ENCODE measurements around the gene HMCN2.

Gene HMCN2

DNA sequence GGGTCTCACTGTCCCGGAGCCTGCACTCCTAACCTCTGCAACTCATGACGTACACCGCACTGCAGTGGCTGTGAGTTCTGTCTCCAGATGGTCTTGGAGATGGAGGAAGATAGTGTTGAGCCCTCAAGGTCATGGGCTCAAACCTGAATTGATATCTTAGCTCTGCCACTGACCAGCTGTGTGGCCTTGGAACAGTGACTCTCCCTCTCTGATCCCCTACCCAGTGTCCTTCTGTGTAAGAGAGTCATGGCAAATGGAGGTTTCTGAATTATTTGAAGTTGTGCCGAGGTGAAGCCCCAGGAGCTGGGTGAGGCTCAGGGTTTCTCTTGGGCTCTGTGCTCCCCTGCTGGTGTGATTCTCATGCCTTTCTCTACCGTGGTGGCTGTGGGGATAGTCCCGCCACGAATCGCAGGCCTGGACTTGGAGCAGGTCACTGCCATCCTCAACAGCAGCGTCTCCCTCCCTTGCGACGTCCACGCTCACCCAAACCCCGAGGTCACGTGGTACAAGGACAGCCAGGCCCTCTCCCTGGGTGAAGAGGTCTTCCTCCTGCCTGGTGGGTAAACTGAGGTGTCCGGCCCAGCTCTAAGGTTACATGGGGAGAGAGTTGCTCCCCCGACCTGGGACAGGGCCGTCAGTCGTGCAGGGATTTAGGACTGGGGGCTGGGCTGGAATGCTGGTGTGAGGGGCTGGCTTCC is 118.6 kb downstream of the HMCN2 start:
- H3K9me3 ChIP-seq (ENCODE audit: control insufficient read depth, insufficient read depth, low read depth, low read length) = 0 out of 2 replicates have a peak, but pooled peaks cover 4% of the 10 kb centered on the region
- no peak overlapping the region for H3K27ac ChIP-seq (ENCODE audit: low read depth, low read length)
- H3K4me1 ChIP-seq (ENCODE audit: control insufficient read depth, insufficient read depth, low read length) = no peaks in the 10 kb centered on the region
- no peaks in the 10 kb centered on the region for H3K27me3 ChIP-seq (ENCODE audit: control insufficient read depth, insufficient read depth, low read length)
- H3K9ac ChIP-seq (ENCODE audit: low read length) = no peak overlapping the region
- H3K36me3 ChIP-seq (ENCODE audit: control insufficient read depth, insufficient read depth, low read length) = no peaks in the 10 kb centered on the region
- no peak overlapping the region for H3K4me3 ChIP-seq (ENCODE audit: low read depth, low read length)

DNA sequence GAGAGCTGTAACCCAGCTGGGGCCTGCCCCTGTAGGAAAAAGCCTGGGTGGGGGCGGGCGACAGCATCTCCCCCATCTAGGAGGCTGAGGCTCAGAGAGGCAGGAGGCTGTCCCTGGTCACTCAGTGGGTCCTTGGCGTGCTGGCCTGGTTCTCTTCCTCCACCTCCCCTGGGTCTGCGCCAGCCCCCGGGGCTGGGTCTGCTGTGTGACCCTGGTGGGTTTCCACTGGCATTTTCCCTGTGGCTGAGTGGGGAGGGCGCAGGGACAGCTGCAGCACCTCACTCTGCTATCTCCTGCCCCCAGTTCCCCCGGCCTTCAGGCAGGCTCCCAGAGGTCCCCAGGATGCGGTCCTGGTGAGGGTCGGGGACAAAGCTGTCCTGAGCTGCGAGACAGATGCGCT is 119.7 kb downstream of the HMCN2 start:
- Histone ChIP-seq H3K9me3 (ENCODE audit: control insufficient read depth, insufficient read depth, low read depth, low read length) (0 out of 2 replicates have a peak, but pooled peaks cover 4% of the 10 kb centered on the region), H3K4me3 (ENCODE audit: low read depth, low read length) (no peak overlapping the region), H3K4me1 (ENCODE audit: control insufficient read depth, insufficient read depth, low read length) (peaks cover 1% of the 10 kb centered on the region; the same call in 1 of the 2 replicates), H3K27me3 (ENCODE audit: control insufficient read depth, insufficient read depth, low read length) (no peaks in the 10 kb centered on the region), H3K36me3 (ENCODE audit: control insufficient read depth, insufficient read depth, low read length) (no peaks in the 10 kb centered on the region), H3K9ac (ENCODE audit: low read length) (no peak overlapping the region), H3K27ac (ENCODE audit: low read depth, low read length) (no peak overlapping the region)

- H3K9ac ChIP-seq (ENCODE audit: low read length) = no peak overlapping the region
- no peaks in the 10 kb centered on the region for H3K27me3 ChIP-seq (ENCODE audit: control insufficient read depth, insufficient read depth, low read length)
- H3K36me3 ChIP-seq (ENCODE audit: control insufficient read depth, insufficient read depth, low read length) = no peaks in the 10 kb centered on the region
- H3K9me3 ChIP-seq (ENCODE audit: control insufficient read depth, insufficient read depth, low read depth, low read length) = 0 out of 2 replicates have a peak, but pooled peaks cover 4% of the 10 kb centered on the region
- H3K4me3 ChIP-seq (ENCODE audit: low read depth, low read length) = no peak overlapping the region
- peaks cover 4% of the 10 kb centered on the region; the same call in 1 of the 2 replicates for H3K4me1 ChIP-seq (ENCODE audit: control insufficient read depth, insufficient read depth, low read length)
- H3K27ac ChIP-seq (ENCODE audit: low read depth, low read length) = no peak overlapping the region
Measured at GRCh38 chr9:130387398-130387797, 121.8 kb downstream of the HMCN2 start.

DNA sequence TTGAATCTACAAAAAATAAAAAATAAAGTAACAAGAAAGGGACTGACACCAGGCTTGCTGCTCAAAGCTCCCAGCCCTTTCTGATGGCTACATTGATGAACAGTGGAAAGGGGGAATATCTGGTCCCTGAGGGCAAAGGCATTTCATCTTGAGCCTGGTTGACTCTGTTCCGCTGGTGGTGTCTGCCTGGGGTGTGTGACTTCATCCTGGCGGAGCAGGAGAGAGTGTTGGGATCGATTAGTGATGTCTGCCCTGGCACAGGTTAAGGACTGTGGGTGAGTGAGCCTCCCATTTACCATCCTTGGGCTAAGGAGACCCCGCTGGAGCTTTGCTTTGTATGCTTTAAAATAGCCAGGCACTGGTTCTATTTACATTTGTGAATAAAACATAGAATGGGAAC is 122.3 kb downstream of the HMCN2 start:
- Histone ChIP-seq H3K9me3 (ENCODE audit: control insufficient read depth, insufficient read depth, low read depth, low read length) (0 out of 2 replicates have a peak, but pooled peaks cover 4% of the 10 kb centered on the region), H3K4me1 (ENCODE audit: control insufficient read depth, insufficient read depth, low read length) (peaks cover 4% of the 10 kb centered on the region; the same call in 1 of the 2 replicates), H3K27ac (ENCODE audit: low read depth, low read length) (no peak overlapping the region), H3K27me3 (ENCODE audit: control insufficient read depth, insufficient read depth, low read length) (no peaks in the 10 kb centered on the region), H3K9ac (ENCODE audit: low read length) (no peak overlapping the region), H3K36me3 (ENCODE audit: control insufficient read depth, insufficient read depth, low read length) (no peaks in the 10 kb centered on the region), H3K4me3 (ENCODE audit: low read depth, low read length) (no peak overlapping the region)

- no peak overlapping the region for H3K27ac ChIP-seq (ENCODE audit: low read depth, low read length)
- H3K4me3 ChIP-seq (ENCODE audit: low read depth, low read length) = no peak overlapping the region
- H3K9me3 ChIP-seq (ENCODE audit: control insufficient read depth, insufficient read depth, low read depth, low read length) = 0 out of 2 replicates have a peak, but pooled peaks cover 4% of the 10 kb centered on the region
- no peaks in the 10 kb centered on the region for H3K27me3 ChIP-seq (ENCODE audit: control insufficient read depth, insufficient read depth, low read length)
- H3K4me1 ChIP-seq (ENCODE audit: control insufficient read depth, insufficient read depth, low read length) = peaks cover 4% of the 10 kb centered on the region; the same call in 1 of the 2 replicates
- H3K36me3 ChIP-seq (ENCODE audit: control insufficient read depth, insufficient read depth, low read length) = no peaks in the 10 kb centered on the region
- no peak overlapping the region for H3K9ac ChIP-seq (ENCODE audit: low read length)
Measured at GRCh38 chr9:130390390-130390789, 124.8 kb downstream of the HMCN2 start.

GRCh38 chr9:130390986-130391385 is 125.4 kb downstream of the HMCN2 start:
- H3K27me3 ChIP-seq (ENCODE audit: control insufficient read depth, insufficient read depth, low read length) = no peaks in the 10 kb centered on the region
- no peak overlapping the region for H3K27ac ChIP-seq (ENCODE audit: low read depth, low read length)

GRCh38 chr9:130391866-130392265 is 126.3 kb downstream of the HMCN2 start:
- Histone ChIP-seq H3K9ac (ENCODE audit: low read length) (no peak overlapping the region), H3K27me3 (ENCODE audit: control insufficient read depth, insufficient read depth, low read length) (no peaks in the 10 kb centered on the region), H3K27ac (ENCODE audit: low read depth, low read length) (no peak overlapping the region), H3K4me3 (ENCODE audit: low read depth, low read length) (no peak overlapping the region), H3K36me3 (ENCODE audit: control insufficient read depth, insufficient read depth, low read length) (no peaks in the 10 kb centered on the region), H3K4me1 (ENCODE audit: control insufficient read depth, insufficient read depth, low read length) (peaks cover 4% of the 10 kb centered on the region; the same call in 1 of the 2 replicates), H3K9me3 (ENCODE audit: control insufficient read depth, insufficient read depth, low read depth, low read length) (0 out of 2 replicates have a peak, but pooled peaks cover 4% of the 10 kb centered on the region)

More at GRCh38 chr9:130390986-130391385, 125.4 kb downstream of the HMCN2 start:
- Histone ChIP-seq H3K4me3 (ENCODE audit: low read depth, low read length) (no peak overlapping the region), H3K36me3 (ENCODE audit: control insufficient read depth, insufficient read depth, low read length) (no peaks in the 10 kb centered on the region), H3K4me1 (ENCODE audit: control insufficient read depth, insufficient read depth, low read length) (peaks cover 4% of the 10 kb centered on the region; the same call in 1 of the 2 replicates), H3K9ac (ENCODE audit: low read length) (no peak overlapping the region), H3K9me3 (ENCODE audit: control insufficient read depth, insufficient read depth, low read depth, low read length) (0 out of 2 replicates have a peak, but pooled peaks cover 4% of the 10 kb centered on the region)

DNA sequence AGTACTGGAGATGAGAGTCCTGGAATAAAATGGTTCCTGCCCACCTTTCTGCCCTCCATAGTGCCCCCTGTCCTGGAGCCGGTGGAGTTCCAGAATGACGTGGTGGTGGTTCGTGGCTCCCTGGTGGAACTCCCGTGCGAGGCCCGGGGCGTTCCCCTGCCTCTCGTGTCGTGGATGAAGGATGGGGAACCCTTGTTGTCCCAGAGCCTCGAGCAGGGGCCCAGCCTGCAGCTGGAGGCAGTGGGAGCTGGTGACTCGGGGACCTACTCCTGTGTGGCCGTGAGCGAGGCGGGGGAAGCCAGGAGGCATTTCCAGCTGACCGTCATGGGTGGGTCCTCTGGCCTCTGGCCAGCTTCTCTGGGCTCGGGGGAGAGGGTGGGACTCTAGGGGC is 128.1 kb downstream of the HMCN2 start:
- no peak overlapping the region for H3K4me3 ChIP-seq (ENCODE audit: low read depth, low read length)

DNA sequence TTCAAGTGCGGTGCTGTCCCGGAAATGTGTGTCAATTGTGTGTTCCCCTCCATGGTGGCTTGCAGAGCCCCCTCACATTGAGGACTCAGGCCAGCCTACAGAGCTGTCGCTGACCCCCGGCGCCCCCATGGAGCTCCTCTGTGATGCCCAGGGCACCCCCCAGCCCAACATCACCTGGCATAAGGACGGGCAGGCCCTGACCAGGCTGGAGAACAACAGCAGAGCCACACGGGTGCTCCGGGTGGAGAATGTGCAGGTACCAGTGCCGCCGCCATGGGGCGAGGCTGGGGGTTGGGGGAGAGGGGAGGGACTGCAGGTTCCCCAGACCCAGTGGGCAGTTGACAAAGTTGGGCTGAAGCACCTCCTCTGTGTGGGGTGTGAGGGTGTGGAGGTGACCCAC is 128.8 kb downstream of the HMCN2 start:
- H3K36me3 ChIP-seq (ENCODE audit: control insufficient read depth, insufficient read depth, low read length) = no peaks in the 10 kb centered on the region
- H3K4me1 ChIP-seq (ENCODE audit: control insufficient read depth, insufficient read depth, low read length) = peaks cover 4% of the 10 kb centered on the region; the same call in 1 of the 2 replicates
- H3K27me3 ChIP-seq (ENCODE audit: control insufficient read depth, insufficient read depth, low read length) = no peaks in the 10 kb centered on the region
- H3K9me3 ChIP-seq (ENCODE audit: control insufficient read depth, insufficient read depth, low read depth, low read length) = no peaks in the 10 kb centered on the region
- H3K4me3 ChIP-seq (ENCODE audit: low read depth, low read length) = no peak overlapping the region
- H3K27ac ChIP-seq (ENCODE audit: low read depth, low read length) = no peak overlapping the region
- H3K9ac ChIP-seq (ENCODE audit: low read length) = no peak overlapping the region

More for the DNA sequence above, 128.1 kb downstream of the HMCN2 start:
- no peaks in the 10 kb centered on the region for H3K9me3 ChIP-seq (ENCODE audit: control insufficient read depth, insufficient read depth, low read depth, low read length)
- H3K4me1 ChIP-seq (ENCODE audit: control insufficient read depth, insufficient read depth, low read length) = peaks cover 4% of the 10 kb centered on the region; the same call in 1 of the 2 replicates
- no peaks in the 10 kb centered on the region for H3K36me3 ChIP-seq (ENCODE audit: control insufficient read depth, insufficient read depth, low read length)
- H3K27ac ChIP-seq (ENCODE audit: low read depth, low read length) = no peak overlapping the region
- H3K27me3 ChIP-seq (ENCODE audit: control insufficient read depth, insufficient read depth, low read length) = no peaks in the 10 kb centered on the region
- no peak overlapping the region for H3K9ac ChIP-seq (ENCODE audit: low read length)

- Histone ChIP-seq H3K9ac (ENCODE audit: low read length) (no peak overlapping the region), H3K4me1 (ENCODE audit: control insufficient read depth, insufficient read depth, low read length) (peaks cover 4% of the 10 kb centered on the region; the same call in 1 of the 2 replicates), H3K36me3 (ENCODE audit: control insufficient read depth, insufficient read depth, low read length) (no peaks in the 10 kb centered on the region), H3K27ac (ENCODE audit: low read depth, low read length) (no peak overlapping the region), H3K27me3 (ENCODE audit: control insufficient read depth, insufficient read depth, low read length) (no peaks in the 10 kb centered on the region), H3K9me3 (ENCODE audit: control insufficient read depth, insufficient read depth, low read depth, low read length) (no peaks in the 10 kb centered on the region), H3K4me3 (ENCODE audit: low read depth, low read length) (no peak overlapping the region)
Measured at GRCh38 chr9:130394814-130395470, 129.4 kb downstream of the HMCN2 start.

DNA sequence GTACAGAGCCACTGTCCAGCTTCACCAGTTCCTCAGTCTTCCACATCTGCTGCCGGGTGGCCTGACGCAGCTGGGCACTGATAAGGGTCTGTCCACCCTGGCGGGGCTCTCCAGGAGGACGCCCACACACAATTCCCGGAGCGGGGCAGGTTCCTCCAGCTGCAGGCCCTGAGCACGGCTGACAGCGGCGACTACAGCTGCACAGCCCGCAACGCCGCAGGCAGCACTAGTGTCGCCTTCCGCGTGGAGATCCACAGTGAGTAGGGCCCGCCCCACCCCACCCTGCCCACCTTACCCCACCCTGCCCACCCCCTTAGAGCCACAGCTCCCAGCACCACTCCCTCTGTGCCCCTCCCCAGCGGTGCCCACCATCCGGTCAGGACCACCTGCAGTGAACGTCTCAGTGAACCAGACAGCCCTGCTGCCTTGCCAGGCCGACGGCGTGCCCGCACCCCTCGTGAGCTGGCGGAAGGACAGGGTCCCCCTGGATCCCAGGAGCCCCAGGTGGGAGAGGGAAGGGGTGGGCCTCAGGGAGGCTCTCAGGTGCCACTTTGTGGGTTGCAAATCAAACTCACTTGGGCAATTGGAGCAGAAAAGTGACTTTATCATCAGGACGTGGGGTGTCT is 130.4 kb downstream of the HMCN2 start:
- Histone ChIP-seq H3K27ac (ENCODE audit: low read depth, low read length) (no peak overlapping the region), H3K27me3 (ENCODE audit: control insufficient read depth, insufficient read depth, low read length) (no peaks in the 10 kb centered on the region), H3K9ac (ENCODE audit: low read length) (no peak overlapping the region), H3K36me3 (ENCODE audit: control insufficient read depth, insufficient read depth, low read length) (no peaks in the 10 kb centered on the region), H3K9me3 (ENCODE audit: control insufficient read depth, insufficient read depth, low read depth, low read length) (no peaks in the 10 kb centered on the region), H3K4me3 (ENCODE audit: low read depth, low read length) (no peak overlapping the region), H3K4me1 (ENCODE audit: control insufficient read depth, insufficient read depth, low read length) (no peaks in the 10 kb centered on the region)

All from HUES6 (cell line).